ENCODE results near the gene MAMDC2.
"Not testable (repeated sequence)": the region's sequence is repeated elsewhere in the genome, so short reads cannot be mapped to it uniquely, and the experiment has no call there.

Gene MAMDC2

GRCh38 chr9:70020217-70020616 is 23.4 kb upstream of the MAMDC2 start:
- peaks cover under 1% of the 10 kb centered on the region for H3K27me3 Mint-ChIP-seq
- peak overlapping the region; percentile 14 for H3K27ac Mint-ChIP-seq
- H3K9me3 Mint-ChIP-seq, result no peaks in the 10 kb centered on the region
- CTCF ChIA-PET, result interaction anchor here (0.7 kb wide), 1 partner anchor 578 kb away, joined by 3 read pairs; no protein-coding TSS in a partner anchor
- DNase-seq, result no peak
- H3K4me1 Mint-ChIP-seq, result no peaks in the 10 kb centered on the region
- H3K4me3 Mint-ChIP-seq, result no peak overlapping the region
- H3K36me3 Mint-ChIP-seq, result no peaks in the 10 kb centered on the region

GRCh38 chr9:70020991-70021571 is 22.6 kb upstream of the MAMDC2 start:
- Mint-ChIP-seq H3K27ac (no peak overlapping the region), H3K9me3 (peaks cover under 1% of the 10 kb centered on the region), H3K27me3 (peaks cover 9% of the 10 kb centered on the region), H3K4me1 (no peaks in the 10 kb centered on the region), H3K4me3 (no peak overlapping the region), H3K36me3 (no peaks in the 10 kb centered on the region)
- CTCF ChIA-PET, result interaction anchor here (0.7 kb wide), 1 partner anchor 579 kb away, joined by 3 read pairs; no protein-coding TSS in a partner anchor
- DNase-seq, result no peak

- H3K4me1 Mint-ChIP-seq, result no peaks in the 10 kb centered on the region
- no peak for DNase-seq
- H3K9me3 Mint-ChIP-seq, result peaks cover 2% of the 10 kb centered on the region
- CTCF ChIA-PET, result no interaction called here
- no peaks in the 10 kb centered on the region for H3K36me3 Mint-ChIP-seq
- H3K27me3 Mint-ChIP-seq, result peaks cover 16% of the 10 kb centered on the region
- H3K27ac Mint-ChIP-seq, result no peak overlapping the region
- no peak overlapping the region for H3K4me3 Mint-ChIP-seq
Observed at GRCh38 chr9:70028287-70028686, 15.4 kb upstream of the MAMDC2 start.

- peaks cover 2% of the 10 kb centered on the region for H3K9me3 Mint-ChIP-seq
- DNase-seq, result no peak
- peaks cover 16% of the 10 kb centered on the region for H3K27me3 Mint-ChIP-seq
- H3K4me1 Mint-ChIP-seq, result no peaks in the 10 kb centered on the region
- H3K36me3 Mint-ChIP-seq, result no peaks in the 10 kb centered on the region
- H3K27ac Mint-ChIP-seq, result no peak overlapping the region
- CTCF ChIA-PET, result no interaction called here
- no peak overlapping the region for H3K4me3 Mint-ChIP-seq
Observed at GRCh38 chr9:70030156-70030555, 13.5 kb upstream of the MAMDC2 start.

GRCh38 chr9:70031141-70031545 is 12.5 kb upstream of the MAMDC2 start:
- CTCF ChIA-PET, result no interaction called here
- no peak for DNase-seq
- Mint-ChIP-seq H3K27ac (no peak overlapping the region), H3K27me3 (peaks cover 7% of the 10 kb centered on the region), H3K9me3 (peaks cover under 1% of the 10 kb centered on the region), H3K36me3 (no peaks in the 10 kb centered on the region), H3K4me3 (no peak overlapping the region), H3K4me1 (no peaks in the 10 kb centered on the region)

GRCh38 chr9:70034271-70034711 is 9.4 kb upstream of the MAMDC2 start:
- DNase-seq, result no peak
- CTCF ChIA-PET, result no interaction called here
- Mint-ChIP-seq H3K9me3 (peaks cover 4% of the 10 kb centered on the region), H3K4me3 (no peak overlapping the region), H3K27ac (no peak overlapping the region), H3K4me1 (no peaks in the 10 kb centered on the region), H3K27me3 (peaks cover 8% of the 10 kb centered on the region), H3K36me3 (no peaks in the 10 kb centered on the region)

- peaks cover 12% of the 10 kb centered on the region for H3K27me3 Mint-ChIP-seq
- no peaks in the 10 kb centered on the region for H3K36me3 Mint-ChIP-seq
- no peak overlapping the region for H3K27ac Mint-ChIP-seq
- no peak for DNase-seq
- H3K4me3 Mint-ChIP-seq, result no peak overlapping the region
- H3K9me3 Mint-ChIP-seq, result peaks cover 4% of the 10 kb centered on the region
- CTCF ChIA-PET, result no interaction called here
- H3K4me1 Mint-ChIP-seq, result no peaks in the 10 kb centered on the region
Observed at GRCh38 chr9:70035691-70036090, 8.0 kb upstream of the MAMDC2 start.

GRCh38 chr9:70036641-70037040 is 7.0 kb upstream of the MAMDC2 start:
- H3K4me1 Mint-ChIP-seq, result no peaks in the 10 kb centered on the region
- CTCF ChIA-PET, result no interaction called here
- H3K36me3 Mint-ChIP-seq, result no peaks in the 10 kb centered on the region
- peaks cover 12% of the 10 kb centered on the region for H3K27me3 Mint-ChIP-seq
- H3K27ac Mint-ChIP-seq, result no peak overlapping the region
- peaks cover 4% of the 10 kb centered on the region for H3K9me3 Mint-ChIP-seq
- no peak for DNase-seq
- no peak overlapping the region for H3K4me3 Mint-ChIP-seq

GRCh38 chr9:70038171-70038621 is 5.5 kb upstream of the MAMDC2 start:
- DNase-seq, H3K4me3 Mint-ChIP-seq, H3K4me1 Mint-ChIP-seq, CTCF ChIA-PET, H3K36me3 Mint-ChIP-seq, H3K27ac Mint-ChIP-seq, H3K9me3 Mint-ChIP-seq: not testable (repeated sequence)
- H3K27me3 Mint-ChIP-seq, result peaks cover 28% of the 10 kb centered on the region

GRCh38 chr9:70040376-70040903 is 3.2 kb upstream of the MAMDC2 start:
- Mint-ChIP-seq H3K27ac (no peak overlapping the region), H3K9me3 (peaks cover 4% of the 10 kb centered on the region), H3K27me3 (peaks cover 50% of the 10 kb centered on the region), H3K4me3 (no peak overlapping the region), H3K36me3 (no peaks in the 10 kb centered on the region), H3K4me1 (peaks cover 9% of the 10 kb centered on the region)
- CTCF ChIA-PET, result no interaction called here
- DNase-seq, result no peak

GRCh38 chr9:70042461-70043215 is 1.0 kb upstream of the MAMDC2 start:
- H3K27ac Mint-ChIP-seq, result no peak overlapping the region
- peaks cover 4% of the 10 kb centered on the region for H3K9me3 Mint-ChIP-seq
- H3K4me3 Mint-ChIP-seq, result no peak overlapping the region
- no peak for DNase-seq
- peaks cover 9% of the 10 kb centered on the region for H3K4me1 Mint-ChIP-seq
- H3K36me3 Mint-ChIP-seq, result no peaks in the 10 kb centered on the region
- peaks cover 65% of the 10 kb centered on the region for H3K27me3 Mint-ChIP-seq
- CTCF ChIA-PET, result no interaction called here

- no peak for DNase-seq
- peaks cover 9% of the 10 kb centered on the region for H3K4me1 Mint-ChIP-seq
- H3K4me3 Mint-ChIP-seq, result no peak overlapping the region
- CTCF ChIA-PET, result no interaction called here
- H3K27ac Mint-ChIP-seq, result no peak overlapping the region
- H3K9me3 Mint-ChIP-seq, result peaks cover under 1% of the 10 kb centered on the region
- no peaks in the 10 kb centered on the region for H3K36me3 Mint-ChIP-seq
- H3K27me3 Mint-ChIP-seq, result peaks cover 65% of the 10 kb centered on the region
Observed at GRCh38 chr9:70043285-70043684, 363 bp upstream of the MAMDC2 start.

GRCh38 chr9:70044490-70045307 is 1.1 kb downstream of the MAMDC2 start:
- no peak overlapping the region for H3K27ac Mint-ChIP-seq
- H3K4me3 Mint-ChIP-seq, result no peak overlapping the region
- no peaks in the 10 kb centered on the region for H3K9me3 Mint-ChIP-seq

GRCh38 chr9:70045452-70045851 is 1.8 kb downstream of the MAMDC2 start:
- Mint-ChIP-seq H3K4me3 (no peak overlapping the region), H3K27me3 (peaks cover 65% of the 10 kb centered on the region), H3K9me3 (no peaks in the 10 kb centered on the region), H3K4me1 (peaks cover 14% of the 10 kb centered on the region), H3K36me3 (no peaks in the 10 kb centered on the region), H3K27ac (no peak overlapping the region)
- CTCF ChIA-PET, result no interaction called here
- DNase-seq, result no peak

More at GRCh38 chr9:70044490-70045307, 1.1 kb downstream of the MAMDC2 start:
- CTCF ChIA-PET, result no interaction called here
- no peak for DNase-seq
- Mint-ChIP-seq H3K36me3 (no peaks in the 10 kb centered on the region), H3K27me3 (peaks cover 68% of the 10 kb centered on the region), H3K4me1 (peaks cover 14% of the 10 kb centered on the region)

Measured in activated naive CD4-positive, alpha-beta T cell treated with anti-CD3 and anti-CD28 coated beads, Interleukin-2, amount 10 ng/mL, durations not matched to agents 7 days and 5 days (primary cell).